ENCODE measurements around the gene ADAMTS6. TPM values are rescaled to one million over a fixed set of nuclear protein-coding genes. Genes with fewer than 3 reads are reported as not detected.

Gene ADAMTS6
- 17.3 and 28.2 TPM in 2 replicates for total RNA-seq

GRCh38 chr5:65481635-65482295, at the start of gene ADAMTS6:
ADAMTS6 (minus strand) TSS chr5:65481920; CDS start chr5:65473673, 8,247 bp downstream.

Other genes with a start within 250 kb of the ADAMTS6 start
- 14.7 and 20.7 TPM in 2 replicates for gene CENPK, start 81.2 kb upstream of the ADAMTS6 start, total RNA-seq
- 25.9 and 34.6 TPM in 2 replicates for gene PPWD1, start 81.4 kb upstream of the ADAMTS6 start, total RNA-seq
- 11.0 and 15.6 TPM in 2 replicates for gene TRIM23, start 142.4 kb upstream of the ADAMTS6 start, total RNA-seq
- 0.58 and 1.2 TPM in 2 replicates for gene SHLD3, start 143.1 kb upstream of the ADAMTS6 start, total RNA-seq
- gene TRAPPC13, start 143.1 kb upstream of the ADAMTS6 start, total RNA-seq, result 20.2 and 21.4 TPM in 2 replicates
- gene SGTB, start 240.2 kb upstream of the ADAMTS6 start, total RNA-seq, result 15.6 and 26.6 TPM in 2 replicates
- gene NLN, start 240.3 kb upstream of the ADAMTS6 start, total RNA-seq, result 38.9 and 45.0 TPM in 2 replicates